Liver (tissue), 9 donors: ENCODE data around the gene ZNF664. TPM values are rescaled to one million over a fixed set of nuclear protein-coding genes. Genes with fewer than 3 reads are reported as not detected.

Source experiments
- DNase-seq: peaks from one replicate; pipeline ENCODE4 v3.0.0-alpha.2; 2017; ENCODE audit warnings: low spot score
- H3K27ac ChIP-seq, 2 donors: one replicate each; pipeline ENCODE4 v1.7.0; 2013; ENCODE audit warnings: inconsistent platforms in 2 of 2, low read length in 2 of 2, control low read depth in 1 of 2, low read depth in 1 of 2, mild to moderate bottlenecking in 1 of 2
- H3K27me3 ChIP-seq, 4 donors: one replicate each; pipeline versions ENCODE4 v1.6.1 to v1.7.0; 2013; ENCODE audit warnings: low read length in 3 of 4, inconsistent platforms in 1 of 4, mild to moderate bottlenecking in 1 of 4, moderate library complexity in 1 of 4; ENCODE audit not compliant: control insufficient read depth in 4 of 4, insufficient read depth in 4 of 4
- H3K36me3 ChIP-seq, 4 donors: one replicate each; pipeline versions ENCODE4 v1.6.1 to v1.7.0; 2013; ENCODE audit warnings: low read length in 3 of 4, mild to moderate bottlenecking in 3 of 4, low read depth in 1 of 4, moderate library complexity in 1 of 4; ENCODE audit not compliant: control insufficient read depth in 4 of 4, insufficient read depth in 3 of 4
- H3K4me1 ChIP-seq, 4 donors: one replicate each; pipeline versions ENCODE4 v1.6.1 to v1.7.0; 2013; ENCODE audit warnings: low read length in 3 of 4, mild to moderate bottlenecking in 3 of 4, moderate library complexity in 1 of 4; ENCODE audit not compliant: control insufficient read depth in 4 of 4, insufficient read depth in 4 of 4
- H3K4me3 ChIP-seq, 3 donors: one replicate each; pipeline versions ENCODE4 v1.6.1 to v1.7.0; 2013; ENCODE audit warnings: low read length in 3 of 3, control low read depth in 1 of 3, low read depth in 1 of 3, mild to moderate bottlenecking in 1 of 3
- H3K9ac ChIP-seq, 2 donors: one replicate each; pipeline ENCODE4 v1.7.0; 2013; ENCODE audit warnings: low read length in 2 of 2, mild to moderate bottlenecking in 2 of 2, moderate library complexity in 2 of 2, control low read depth in 1 of 2, low read depth in 1 of 2
- H3K9me3 ChIP-seq, 4 donors: one replicate each; pipeline versions ENCODE4 v1.6.1 to v1.7.0; 2013; ENCODE audit warnings: low read length in 3 of 4; ENCODE audit not compliant: control insufficient read depth in 4 of 4
- FOXA1 ChIP-seq: IDR thresholded peaks from 2 replicates; pipeline ENCODE4 v1.6.1; 2016; ENCODE audit warnings: antibody characterized with exemption
- FOXA2 ChIP-seq: IDR thresholded peaks from 2 replicates; pipeline ENCODE4 v1.6.1; 2016; ENCODE audit warnings: antibody characterized with exemption
- HNF4A ChIP-seq, 2 donors: conservative IDR thresholded peaks; 2 replicates each; pipeline ENCODE4 v1.6.1; 2016; ENCODE audit warnings: antibody characterized with exemption in 2 of 2, mild to moderate bottlenecking in 2 of 2
- HNF4G ChIP-seq: IDR thresholded peaks from 2 replicates; pipeline ENCODE4 v1.6.1; 2016; ENCODE audit warnings: antibody characterized with exemption
- JUND ChIP-seq, 2 donors: IDR thresholded peaks; 2 replicates each; pipeline ENCODE4 v1.6.1; 2016; ENCODE audit warnings: antibody characterized with exemption in 2 of 2
- NR2F2 ChIP-seq: IDR thresholded peaks from 2 replicates; pipeline ENCODE4 v1.6.1; 2016; ENCODE audit warnings: antibody characterized with exemption
- RAD21 ChIP-seq, 2 donors: IDR thresholded peaks; 2 replicates each; pipeline ENCODE4 v1.6.1; 2016; ENCODE audit warnings: antibody characterized with exemption in 2 of 2, mild to moderate bottlenecking in 2 of 2
- REST ChIP-seq: IDR thresholded peaks from 2 replicates; pipeline ENCODE4 v1.6.1; 2016; ENCODE audit warnings: antibody characterized with exemption, mild to moderate bottlenecking
- RXRA ChIP-seq, 2 donors: IDR thresholded peaks; 2 replicates each; pipeline ENCODE4 v1.6.1; 2017 to 2018; ENCODE audit warnings: antibody characterized with exemption in 2 of 2, mild to moderate bottlenecking in 1 of 2
- TAF1 ChIP-seq: conservative IDR thresholded peaks from 2 replicates; pipeline ENCODE4 v1.6.1; 2016; ENCODE audit warnings: antibody characterized with exemption, mild to moderate bottlenecking
- YY1 ChIP-seq: IDR thresholded peaks from 2 replicates; pipeline ENCODE4 v1.6.1; 2016; ENCODE audit warnings: antibody characterized with exemption, mild to moderate bottlenecking
- ZBTB33 ChIP-seq: IDR thresholded peaks from 2 replicates; pipeline ENCODE4 v1.6.1; 2016; ENCODE audit warnings: antibody characterized with exemption
- WGBS: extraction: QIAGEN DNeasy Blood & Tissue Kit; methylation state at CpG from one replicate; pipeline ENCODE4 v1.1.7; 2013; 5-methylcytosine and 5-hydroxymethylcytosine counted together
- polyA plus RNA-seq, 2 donors: library from polyadenylated mRNA; stranded (reverse) in 1 of 2; unstranded in 1 of 2; fragments of 200-250 nt in 1 of 2; fragments of >200 nt in 1 of 2; fragmentation: Nextera tagmentation in 1 of 2; extraction: Ambion mirVana in 1 of 2; gene quantifications; one replicate each; pipeline versions ENCODE4 v1.2.1 to v1.2.3, GENCODE V29; 2013 to 2015
- total RNA-seq, 2 donors: library from RNA; depleted of rRNA; stranded (reverse); fragments of >200 nt; gene quantifications; one replicate each; pipeline ENCODE4 v1.2.3, GENCODE V29; 2014
- TF ChIP-seq, protein P1 (sequence below): IDR thresholded peaks from 2 replicates; pipeline ENCODE4 v1.6.1; 2016; ENCODE audit warnings: antibody characterized with exemption
- TF ChIP-seq, protein P2 (sequence below): IDR thresholded peaks from 2 replicates; pipeline ENCODE4 v1.6.1; 2016; ENCODE audit warnings: antibody characterized with exemption
- TF ChIP-seq, protein P3 (sequence below): fragments of 150-350 bp; IDR thresholded peaks from 2 replicates; pipeline ENCODE4 v1.5.1; 2017; ENCODE audit warnings: improper control_type of control experiment, low read depth, low read length; ENCODE audit not compliant: missing input control
- donor health status: healthy.
- donor health status: healthy.
- donor health status: healthy.
- donor health status: healthy.
- donor health status: healthy.

Gene ZNF664
- total and polyA plus RNA-seq, 4 donors = 7.2 to 40.3 (median 29.6) TPM

GRCh38 chr12:123984903-123985302, 11.9 kb downstream of the ZNF664 start:
- Histone ChIP-seq H3K4me3 (no peak overlapping the region), H3K9ac (no peak overlapping the region)

DNA sequence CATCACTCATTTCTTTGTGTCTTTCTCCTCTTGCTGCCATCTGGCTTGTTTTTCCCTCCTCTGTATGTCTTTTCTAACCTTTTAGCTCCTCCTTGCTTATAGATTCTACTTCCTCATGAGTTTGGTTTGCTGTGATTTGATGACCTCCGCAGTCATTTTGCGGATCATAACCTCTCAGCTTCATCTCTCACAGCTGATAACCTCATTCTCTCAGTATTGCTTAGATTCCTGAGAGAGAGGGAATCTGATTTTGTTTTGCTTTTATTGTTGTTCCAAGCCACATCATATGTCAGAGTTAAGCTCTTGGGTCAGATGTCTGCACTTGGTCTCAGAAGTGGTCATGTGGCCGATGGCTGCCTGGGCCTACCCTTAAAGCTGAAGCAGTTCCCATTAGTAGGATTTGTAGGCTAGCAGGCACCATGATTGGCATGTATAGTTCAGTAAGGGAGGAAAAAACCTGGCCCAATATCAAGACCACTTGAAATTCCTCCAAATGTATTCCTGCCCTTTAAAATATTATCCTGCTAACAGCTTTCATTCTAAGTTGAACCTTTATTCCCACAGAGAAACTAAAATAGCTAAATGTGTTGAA, 13.5 kb downstream of the ZNF664 start:
- H3K27me3 ChIP-seq = no peaks in the 10 kb centered on the region
- H3K9ac ChIP-seq = no peak overlapping the region
- DNase-seq = no peak
- H3K36me3 ChIP-seq = peaks cover 0 to 7% (median 3%) of the 10 kb centered on the region in 4 donors
- H3K9me3 ChIP-seq = no peaks in the 10 kb centered on the region
- peaks cover 0 to 23% (median 12%) of the 10 kb centered on the region in 4 donors for H3K4me1 ChIP-seq
- H3K4me3 ChIP-seq = no peak overlapping the region
- H3K27ac ChIP-seq = no peak overlapping the region
- TF ChIP-seq YY1 = no peak
- TF ChIP-seq RAD21 (IDR thresholded peaks at IDR 0.05) = no peak
- TF ChIP-seq FOXA2 = no peak
- TF ChIP-seq ZBTB33 = no peak
- no peak for TF ChIP-seq REST
- TF ChIP-seq, protein P1, sequence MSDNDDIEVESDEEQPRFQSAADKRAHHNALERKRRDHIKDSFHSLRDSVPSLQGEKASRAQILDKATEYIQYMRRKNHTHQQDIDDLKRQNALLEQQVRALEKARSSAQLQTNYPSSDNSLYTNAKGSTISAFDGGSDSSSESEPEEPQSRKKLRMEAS = no peak
- TF ChIP-seq, protein P2, sequence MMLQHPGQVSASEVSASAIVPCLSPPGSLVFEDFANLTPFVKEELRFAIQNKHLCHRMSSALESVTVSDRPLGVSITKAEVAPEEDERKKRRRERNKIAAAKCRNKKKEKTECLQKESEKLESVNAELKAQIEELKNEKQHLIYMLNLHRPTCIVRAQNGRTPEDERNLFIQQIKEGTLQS = no peak
- TF ChIP-seq FOXA1 = no peak
- no peak for TF ChIP-seq RXRA (IDR thresholded peaks at IDR 0.05)
- no peak for TF ChIP-seq HNF4G
- no peak for TF ChIP-seq JUND (IDR thresholded peaks at IDR 0.05)
- TF ChIP-seq NR2F2 = no peak
- TF ChIP-seq TAF1 = no peak
- 87% methylated on average over 3 of the region's 3 CpGs for WGBS

More at GRCh38 chr12:123984903-123985302, 11.9 kb downstream of the ZNF664 start:
- DNase-seq = no peak
- peaks cover 0 to 13% (median 6%) of the 10 kb centered on the region in 4 donors for H3K4me1 ChIP-seq
- WGBS = 90% methylated on average over 4 of the region's 4 CpGs
- H3K27me3 ChIP-seq = no peaks in the 10 kb centered on the region
- TF ChIP-seq HNF4A (conservative IDR thresholded peaks at IDR 0.05) (no peak), NR2F2 (no peak), HNF4G (no peak), YY1 (no peak), FOXA2 (no peak), FOXA1 (no peak)
- TF ChIP-seq, protein P3, sequence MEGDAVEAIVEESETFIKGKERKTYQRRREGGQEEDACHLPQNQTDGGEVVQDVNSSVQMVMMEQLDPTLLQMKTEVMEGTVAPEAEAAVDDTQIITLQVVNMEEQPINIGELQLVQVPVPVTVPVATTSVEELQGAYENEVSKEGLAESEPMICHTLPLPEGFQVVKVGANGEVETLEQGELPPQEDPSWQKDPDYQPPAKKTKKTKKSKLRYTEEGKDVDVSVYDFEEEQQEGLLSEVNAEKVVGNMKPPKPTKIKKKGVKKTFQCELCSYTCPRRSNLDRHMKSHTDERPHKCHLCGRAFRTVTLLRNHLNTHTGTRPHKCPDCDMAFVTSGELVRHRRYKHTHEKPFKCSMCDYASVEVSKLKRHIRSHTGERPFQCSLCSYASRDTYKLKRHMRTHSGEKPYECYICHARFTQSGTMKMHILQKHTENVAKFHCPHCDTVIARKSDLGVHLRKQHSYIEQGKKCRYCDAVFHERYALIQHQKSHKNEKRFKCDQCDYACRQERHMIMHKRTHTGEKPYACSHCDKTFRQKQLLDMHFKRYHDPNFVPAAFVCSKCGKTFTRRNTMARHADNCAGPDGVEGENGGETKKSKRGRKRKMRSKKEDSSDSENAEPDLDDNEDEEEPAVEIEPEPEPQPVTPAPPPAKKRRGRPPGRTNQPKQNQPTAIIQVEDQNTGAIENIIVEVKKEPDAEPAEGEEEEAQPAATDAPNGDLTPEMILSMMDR = no peak
- TF ChIP-seq, protein P2 = no peak
- H3K9me3 ChIP-seq = no peaks in the 10 kb centered on the region
- H3K36me3 ChIP-seq = peaks cover 0 to 7% (median 4%) of the 10 kb centered on the region in 4 donors
- no peak overlapping the region for H3K27ac ChIP-seq
